K562 (cell line): ENCODE results near the gene STX12. TPM values are rescaled to one million over a fixed set of nuclear protein-coding genes. Genes with fewer than 3 reads are reported as not detected.

Source experiments
- ARID4B ChIP-seq: sonication (generic); formaldehyde crosslinking; IDR thresholded peaks from 2 replicates; pipeline ENCODE4 v1.8.0; 2022; ENCODE audit warnings: mild to moderate bottlenecking, missing genetic modification reagents
- KDM5B ChIP-seq: fragments of 200-600 bp; sonication (generic); IDR thresholded peaks from 2 replicates; pipeline ENCODE4 v1.6.1; 2012; ENCODE audit warnings: low read depth, mild to moderate bottlenecking, moderate library complexity, low read length, control low read depth, inconsistent platforms; ENCODE audit not compliant: insufficient replicate concordance
- POLR2B ChIP-seq: fragments of 450-650 bp; IDR thresholded peaks from 2 replicates; pipeline ENCODE4 v1.6.1; 2018; ENCODE audit warnings: low read depth; ENCODE audit not compliant: partially characterized antibody
- POLR2H ChIP-seq: IDR thresholded peaks from 2 replicates; pipeline ENCODE4 v1.6.1; 2016; ENCODE audit warnings: missing genetic modification characterization, low read depth, mild to moderate bottlenecking, control low read depth, missing compliant biosample characterization, moderate library complexity
- polyA plus RNA-seq, 8 experiments: library from polyadenylated mRNA; depleted of rRNA in 4 of 8; stranded (reverse) in 5 of 8; unstranded in 3 of 8; fragments of >200 nt; fragmentation: Nextera tagmentation in 2 of 8; fragmentation: Illumina TruSeq in 1 of 8; extraction: Ambion mirVana in 2 of 8; extraction: Trizol in 1 of 8; gene quantifications; 2 replicates each; pipeline versions ENCODE4 v1.2.1 to v1.2.3, GENCODE V29; 2011 to 2014; ENCODE audit warnings: inconsistent platforms in 1 of 8, missing spikeins in 1 of 8
- total RNA-seq, 7 experiments: library from RNA; depleted of rRNA in 6 of 7; stranded (reverse); fragments of >200 nt in 6 of 7; fragmentation: Illumina TruSeq in 2 of 7; extraction: Trizol in 2 of 7; gene quantifications; 2 replicates each; pipeline versions ENCODE4 v1.2.1 to v1.2.3, GENCODE V29; 2011 to 2021; ENCODE audit warnings: low replicate concordance in 1 of 7

STX12 gene
- total and polyA plus RNA-seq, 9 of the 15 experiments (the other 6 are each of a cell fraction or from before 2014, with no cell fraction given): 16.9 to 31.3 (median 25.7) TPM

- TF ChIP-seq POLR2B: peak; percentile 53
- peak; percentile 50; the same call in 1 of the 2 replicates for TF ChIP-seq ARID4B (CRISPR knock-in tag)
- no peak for TF ChIP-seq POLR2H (tag)
- peak; percentile 38 for TF ChIP-seq KDM5B
- TF ChIP-seq, all 486 proteins: peak for 42
Measured at GRCh38 chr1:27872059-27872801, 99.2 kb downstream of the STX12 start, which contains the start of gene THEMIS2 (continued).
